CD8-positive, alpha-beta memory T cell (primary cell): ENCODE measurements around the gene SEC16B. TPM values are rescaled to one million over a fixed set of nuclear protein-coding genes. Genes with fewer than 3 reads are reported as not detected.
A peak's percentile ranks its signal among the peaks of the same experiment; 100 is the strongest.

Experiments
- CTCF ChIA-PET: fragments of 350-600 bp; sonication (Branson Sonifier 250); formaldehyde crosslinking; loops from one replicate; lab custom pipeline; 2021; ENCODE audit warnings: antibody characterized with exemption; lab: Charles Lee
- POLR2A ChIA-PET: fragments of 350-600 bp; sonication (Branson Sonifier 250); formaldehyde crosslinking; loops from one replicate; lab custom pipeline; 2021; ENCODE audit warnings: antibody characterized with exemption; lab: Charles Lee
- DNase-seq, 5 donors: peaks; one replicate each; pipeline versions ENCODE4 v3.0.0 to v3.0.0-alpha.2; 2020 to 2022; ENCODE audit warnings: mixed read lengths in 1 of 5
- H3K27ac ChIP-seq: one replicate; pipeline ENCODE4 v1.7.0; 2013; ENCODE audit warnings: low read depth, mild to moderate bottlenecking, low read length, moderate library complexity
- H3K27me3 ChIP-seq: 2 replicates; pipeline ENCODE4 v1.7.0; 2013; ENCODE audit warnings: low read length, mild to moderate bottlenecking; ENCODE audit not compliant: insufficient read depth, poor library complexity, severe bottlenecking
- H3K36me3 ChIP-seq: 2 replicates; pipeline ENCODE4 v1.7.0; 2013; ENCODE audit warnings: mild to moderate bottlenecking, low read length, moderate library complexity; ENCODE audit not compliant: insufficient read depth
- H3K4me1 ChIP-seq: 2 replicates; pipeline ENCODE4 v1.7.0; 2013; ENCODE audit warnings: mild to moderate bottlenecking, low read length, moderate library complexity; ENCODE audit not compliant: insufficient read depth
- H3K4me3 ChIP-seq: 2 replicates; pipeline ENCODE4 v1.7.0; 2013; ENCODE audit warnings: mild to moderate bottlenecking, low read length
- H3K9me3 ChIP-seq: 2 replicates; pipeline ENCODE4 v1.7.0; 2013; ENCODE audit warnings: mild to moderate bottlenecking, low read length
- H3K27ac Mint-ChIP-seq, 8 donors: one replicate each; pipeline ENCODE4 v1.8.0; 2020 to 2021; ENCODE audit warnings: mixed read lengths in 8 of 8, mild to moderate bottlenecking in 6 of 8, inconsistent platforms in 3 of 8, moderate library complexity in 3 of 8
- H3K27me3 Mint-ChIP-seq, 2 donors: one replicate each; pipeline ENCODE4 v1.8.0; 2020 to 2021; ENCODE audit warnings: mixed read lengths in 2 of 2, mild to moderate bottlenecking in 1 of 2, moderate library complexity in 1 of 2
- H3K36me3 Mint-ChIP-seq, 3 donors: one replicate each; pipeline ENCODE4 v1.8.0; 2020 to 2021; ENCODE audit warnings: mixed read lengths in 3 of 3, inconsistent platforms in 1 of 3, mild to moderate bottlenecking in 1 of 3
- H3K4me1 Mint-ChIP-seq, 3 donors: one replicate each; pipeline ENCODE4 v1.8.0; 2020 to 2021; ENCODE audit warnings: mixed read lengths in 3 of 3, inconsistent platforms in 1 of 3, mild to moderate bottlenecking in 1 of 3
- H3K4me3 Mint-ChIP-seq, 7 donors: one replicate each; pipeline ENCODE4 v1.8.0; 2020 to 2021; ENCODE audit warnings: mixed read lengths in 7 of 7, mild to moderate bottlenecking in 6 of 7, moderate library complexity in 4 of 7, inconsistent platforms in 2 of 7
- H3K9me3 Mint-ChIP-seq, 5 donors: one replicate each; pipeline ENCODE4 v1.8.0; 2020 to 2022; ENCODE audit warnings: mixed read lengths in 5 of 5, mild to moderate bottlenecking in 3 of 5, moderate library complexity in 2 of 5, inconsistent platforms in 1 of 5
- polyA plus RNA-seq: library from polyadenylated mRNA; unstranded; fragments of 300-500 nt; fragmentation: Illumina TruSeq; gene quantifications from one replicate; pipeline ENCODE4 v1.2.3, GENCODE V29; 2021
- total RNA-seq, 2 experiments: library from RNA; stranded (reverse); gene quantifications; one replicate each; pipeline ENCODE4 v1.2.3, GENCODE V29; 2021

Gene SEC16B, protein sequence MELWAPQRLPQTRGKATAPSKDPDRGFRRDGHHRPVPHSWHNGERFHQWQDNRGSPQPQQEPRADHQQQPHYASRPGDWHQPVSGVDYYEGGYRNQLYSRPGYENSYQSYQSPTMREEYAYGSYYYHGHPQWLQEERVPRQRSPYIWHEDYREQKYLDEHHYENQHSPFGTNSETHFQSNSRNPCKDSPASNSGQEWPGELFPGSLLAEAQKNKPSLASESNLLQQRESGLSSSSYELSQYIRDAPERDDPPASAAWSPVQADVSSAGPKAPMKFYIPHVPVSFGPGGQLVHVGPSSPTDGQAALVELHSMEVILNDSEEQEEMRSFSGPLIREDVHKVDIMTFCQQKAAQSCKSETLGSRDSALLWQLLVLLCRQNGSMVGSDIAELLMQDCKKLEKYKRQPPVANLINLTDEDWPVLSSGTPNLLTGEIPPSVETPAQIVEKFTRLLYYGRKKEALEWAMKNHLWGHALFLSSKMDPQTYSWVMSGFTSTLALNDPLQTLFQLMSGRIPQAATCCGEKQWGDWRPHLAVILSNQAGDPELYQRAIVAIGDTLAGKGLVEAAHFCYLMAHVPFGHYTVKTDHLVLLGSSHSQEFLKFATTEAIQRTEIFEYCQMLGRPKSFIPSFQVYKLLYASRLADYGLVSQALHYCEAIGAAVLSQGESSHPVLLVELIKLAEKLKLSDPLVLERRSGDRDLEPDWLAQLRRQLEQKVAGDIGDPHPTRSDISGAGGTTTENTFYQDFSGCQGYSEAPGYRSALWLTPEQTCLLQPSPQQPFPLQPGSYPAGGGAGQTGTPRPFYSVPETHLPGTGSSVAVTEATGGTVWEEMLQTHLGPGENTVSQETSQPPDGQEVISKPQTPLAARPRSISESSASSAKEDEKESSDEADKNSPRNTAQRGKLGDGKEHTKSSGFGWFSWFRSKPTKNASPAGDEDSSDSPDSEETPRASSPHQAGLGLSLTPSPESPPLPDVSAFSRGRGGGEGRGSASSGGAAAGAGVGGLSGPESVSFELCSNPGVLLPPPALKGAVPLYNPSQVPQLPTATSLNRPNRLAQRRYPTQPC
- total RNA-seq (not detected), polyA plus RNA-seq (not detected)

DNA sequence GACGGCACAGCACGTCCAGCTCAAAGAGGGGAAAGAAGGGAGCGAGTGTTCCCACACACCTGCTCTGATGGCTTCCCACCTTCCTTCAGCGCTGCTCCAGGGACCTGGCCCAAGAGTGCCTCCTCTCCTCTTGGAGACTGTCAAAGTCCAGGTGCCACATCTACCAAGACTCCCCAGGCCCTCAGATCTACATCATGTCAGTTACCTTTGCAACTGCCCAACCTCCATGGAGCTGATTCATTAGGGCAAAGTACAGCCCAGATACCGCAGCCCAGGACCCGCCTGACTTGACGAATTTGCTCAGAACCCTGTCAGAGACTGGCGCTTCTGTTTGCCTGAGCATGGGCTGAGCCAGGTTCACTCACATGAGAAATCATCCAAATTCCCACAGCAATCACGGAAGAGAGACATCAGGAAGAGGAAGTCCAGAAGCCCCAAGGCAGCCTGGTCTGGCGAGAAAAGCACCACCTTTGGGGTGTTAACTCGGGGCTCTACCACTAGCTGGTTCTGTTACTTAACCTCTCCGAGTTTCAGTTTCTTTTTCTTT lies at the start of gene SEC16B:
SEC16B (minus strand) TSS at position 234 of the 547 bp plus-strand sequence. CDS start 2,077 bp downstream, outside the sequence.
- Histone ChIP-seq H3K4me3 (no peak within 1 kb of the TSS), H3K27ac (no peak within 1 kb of the TSS), H3K36me3 (no peaks in the 10 kb centered on the region), H3K4me1 (no peaks in the 10 kb centered on the region), H3K27me3 (no peaks in the 10 kb centered on the region), H3K9me3 (no peaks in the 10 kb centered on the region)
- H3K36me3 Mint-ChIP-seq = no peaks in the 10 kb centered on the region
- H3K4me3 Mint-ChIP-seq = no peak within 1 kb of the TSS
- peaks cover 0 to 2% of the 10 kb centered on the region in 2 donors for H3K27me3 Mint-ChIP-seq
- H3K27ac Mint-ChIP-seq = peak within 1 kb of the TSS in 1 of 8 donors; percentile 14
- peaks cover 0 to 10% (median 6%) of the 10 kb centered on the region in 5 donors for H3K9me3 Mint-ChIP-seq
- H3K4me1 Mint-ChIP-seq = no peaks in the 10 kb centered on the region
- DNase-seq = no peak
- POLR2A ChIA-PET = no interaction called here
- CTCF ChIA-PET = no interaction called here

DNA sequence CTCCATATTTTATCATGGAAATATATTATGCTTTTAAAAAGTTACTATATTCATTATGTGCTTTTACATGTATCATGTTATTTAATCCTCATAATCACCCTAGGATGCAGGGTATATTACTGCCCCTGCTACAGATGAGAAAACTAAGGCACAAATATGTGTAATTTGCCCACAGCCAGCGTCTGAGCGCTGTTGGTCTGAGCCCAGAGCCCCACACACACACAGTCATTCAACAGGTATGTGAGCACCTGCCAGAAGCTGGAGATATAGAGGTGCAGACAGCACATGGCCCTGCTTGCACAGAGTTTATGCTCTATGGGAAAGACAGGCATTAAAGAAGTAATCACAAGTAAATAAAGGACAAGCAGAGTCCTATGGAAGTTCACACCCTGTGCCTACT lies 49.8 kb upstream of the SEC16B start:
- H3K36me3 Mint-ChIP-seq = no peaks in the 10 kb centered on the region
- H3K27ac ChIP-seq = no peak overlapping the region
- no peaks in the 10 kb centered on the region for H3K36me3 ChIP-seq
- no peak overlapping the region for H3K27ac Mint-ChIP-seq
- no peak for DNase-seq
- no peaks in the 10 kb centered on the region for H3K27me3 ChIP-seq
- ChIA-PET CTCF (no interaction called here), POLR2A (no interaction called here)
- no peaks in the 10 kb centered on the region for H3K4me1 ChIP-seq
- H3K4me1 Mint-ChIP-seq = no peaks in the 10 kb centered on the region
- peaks cover 0 to 13% (median 8%) of the 10 kb centered on the region in 5 donors for H3K9me3 Mint-ChIP-seq
- H3K27me3 Mint-ChIP-seq = peaks cover 0 to 4% of the 10 kb centered on the region in 2 donors
- no peaks in the 10 kb centered on the region for H3K9me3 ChIP-seq
- H3K4me3 ChIP-seq = no peak overlapping the region
- H3K4me3 Mint-ChIP-seq = no peak overlapping the region

DNA sequence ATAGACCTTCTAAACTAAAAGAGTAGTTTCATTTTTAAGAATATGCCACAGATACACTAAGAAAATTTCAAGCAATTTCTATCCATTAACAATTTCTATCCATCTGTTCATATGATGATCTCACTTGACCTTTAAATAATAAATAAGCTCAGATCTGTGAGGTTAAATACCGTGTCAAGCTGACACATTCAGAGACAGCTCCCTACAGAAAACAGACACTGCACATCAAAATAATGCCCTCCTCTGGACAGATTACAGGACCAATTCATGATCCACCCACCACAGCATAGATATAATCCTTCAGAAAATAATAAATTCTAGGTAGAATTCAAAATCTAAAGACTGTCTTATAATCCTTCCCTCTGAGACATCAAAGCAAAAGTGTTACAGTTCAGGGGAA lies 49.4 kb upstream of the SEC16B start:
- H3K4me3 ChIP-seq = no peak overlapping the region
- H3K36me3 ChIP-seq = no peaks in the 10 kb centered on the region
- Mint-ChIP-seq H3K27ac (no peak overlapping the region), H3K4me3 (no peak overlapping the region), H3K4me1 (no peaks in the 10 kb centered on the region), H3K9me3 (peaks cover 0 to 13% (median 8%) of the 10 kb centered on the region in 5 donors), H3K36me3 (no peaks in the 10 kb centered on the region), H3K27me3 (peaks cover 0 to 4% of the 10 kb centered on the region in 2 donors)
- no peak overlapping the region for H3K27ac ChIP-seq
- DNase-seq = no peak
- no peaks in the 10 kb centered on the region for H3K4me1 ChIP-seq
- CTCF ChIA-PET = no interaction called here
- no peaks in the 10 kb centered on the region for H3K27me3 ChIP-seq
- H3K9me3 ChIP-seq = no peaks in the 10 kb centered on the region
- POLR2A ChIA-PET = no interaction called here

DNA sequence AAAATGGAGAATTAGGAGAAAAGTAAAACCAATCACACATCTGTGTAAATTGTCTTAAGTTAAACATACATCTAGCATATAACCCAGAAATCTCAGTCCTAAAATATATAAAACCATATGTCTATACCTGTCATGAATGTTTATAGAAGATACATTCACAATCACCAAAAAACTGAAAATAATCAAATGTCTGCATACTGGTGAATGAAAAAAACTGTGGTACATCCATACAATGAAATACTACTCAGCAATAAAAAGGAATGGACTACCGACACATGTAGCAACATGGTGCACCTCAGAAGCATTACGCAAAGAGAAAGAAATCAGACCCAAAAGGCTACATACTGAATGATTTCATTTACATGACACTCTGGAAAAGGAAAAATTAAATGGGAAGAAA lies 47.7 kb upstream of the SEC16B start:
- no peaks in the 10 kb centered on the region for H3K4me1 Mint-ChIP-seq
- Histone ChIP-seq H3K27me3 (no peaks in the 10 kb centered on the region), H3K9me3 (no peaks in the 10 kb centered on the region), H3K36me3 (no peaks in the 10 kb centered on the region), H3K4me3 (no peak overlapping the region), H3K4me1 (no peaks in the 10 kb centered on the region), H3K27ac (no peak overlapping the region)
- H3K4me3 Mint-ChIP-seq = no peak overlapping the region
- H3K27me3 Mint-ChIP-seq = peaks cover 0 to 4% of the 10 kb centered on the region in 2 donors
- no peak overlapping the region for H3K27ac Mint-ChIP-seq
- CTCF ChIA-PET = no interaction called here
- POLR2A ChIA-PET = no interaction called here
- no peak for DNase-seq
- no peaks in the 10 kb centered on the region for H3K36me3 Mint-ChIP-seq
- peaks cover 0 to 9% (median 8%) of the 10 kb centered on the region in 5 donors for H3K9me3 Mint-ChIP-seq

DNA sequence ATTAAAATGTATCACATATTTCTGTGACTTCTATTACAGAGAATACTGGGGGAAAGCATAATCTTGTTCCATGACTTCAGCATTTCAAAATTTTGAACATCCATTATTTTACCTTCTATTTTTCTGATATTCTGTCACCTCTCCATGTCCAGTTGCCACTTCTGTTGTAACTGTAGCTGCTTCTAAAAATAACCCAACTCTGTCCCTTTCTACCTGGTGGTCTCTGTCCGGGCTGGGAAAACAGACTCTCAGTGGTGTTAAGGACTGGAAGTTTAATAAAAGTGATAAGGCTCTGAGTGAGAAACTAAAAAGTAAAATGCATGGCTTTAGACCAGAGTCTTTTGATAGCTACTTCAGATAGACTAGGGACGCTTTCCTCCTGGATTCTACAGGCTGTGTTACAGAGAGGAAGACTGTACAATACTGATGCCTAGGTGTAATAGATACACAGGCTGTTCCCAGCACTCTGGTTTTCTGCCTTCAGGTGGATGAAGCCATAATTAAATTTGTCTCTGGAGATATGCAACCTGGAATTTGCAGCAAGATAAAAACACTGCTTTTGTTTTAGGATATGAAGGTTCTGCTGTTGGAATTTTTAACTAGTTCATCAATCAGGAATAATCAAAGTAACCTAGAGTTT lies 42.1 kb upstream of the SEC16B start:
- no peaks in the 10 kb centered on the region for H3K4me1 Mint-ChIP-seq
- no peak overlapping the region for H3K4me3 ChIP-seq
- H3K36me3 Mint-ChIP-seq = no peaks in the 10 kb centered on the region
- no peak overlapping the region for H3K27ac ChIP-seq
- H3K9me3 Mint-ChIP-seq = peaks cover 0 to 2% (median 0%) of the 10 kb centered on the region in 5 donors
- no peaks in the 10 kb centered on the region for H3K36me3 ChIP-seq
- ChIA-PET CTCF (no interaction called here), POLR2A (no interaction called here)
- H3K4me1 ChIP-seq = no peaks in the 10 kb centered on the region
- H3K27me3 Mint-ChIP-seq = no peaks in the 10 kb centered on the region
- no peaks in the 10 kb centered on the region for H3K27me3 ChIP-seq
- no peak overlapping the region for H3K4me3 Mint-ChIP-seq
- no peak overlapping the region for H3K27ac Mint-ChIP-seq
- no peaks in the 10 kb centered on the region for H3K9me3 ChIP-seq
- no peak for DNase-seq

DNA sequence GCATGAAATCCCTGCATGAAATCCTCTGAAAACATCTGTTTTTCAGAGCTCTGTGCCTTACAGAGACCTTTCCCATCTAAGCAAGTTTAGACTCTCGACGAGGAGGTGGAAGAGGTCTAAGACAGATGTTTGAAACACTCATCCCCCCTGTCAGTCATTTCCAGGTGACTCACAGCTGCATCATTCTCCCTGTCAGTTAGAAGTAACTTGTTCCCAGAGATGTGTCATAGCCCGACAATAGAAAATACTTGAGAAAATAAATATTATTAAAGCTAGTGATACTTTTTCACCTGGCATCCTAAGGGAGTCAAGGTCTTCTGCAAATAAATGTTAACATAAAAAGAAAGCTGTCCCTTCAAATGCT lies 41.6 kb upstream of the SEC16B start:
- POLR2A ChIA-PET = no interaction called here
- no peak for DNase-seq
- H3K36me3 Mint-ChIP-seq = no peaks in the 10 kb centered on the region
- no peaks in the 10 kb centered on the region for H3K4me1 ChIP-seq
- H3K4me3 ChIP-seq = no peak overlapping the region
- H3K9me3 Mint-ChIP-seq = peaks cover 0 to 2% (median 0%) of the 10 kb centered on the region in 5 donors
- H3K27ac Mint-ChIP-seq = no peak overlapping the region
- CTCF ChIA-PET = no interaction called here
- H3K36me3 ChIP-seq = no peaks in the 10 kb centered on the region
- no peak overlapping the region for H3K4me3 Mint-ChIP-seq
- H3K27ac ChIP-seq = no peak overlapping the region
- no peaks in the 10 kb centered on the region for H3K27me3 ChIP-seq
- H3K9me3 ChIP-seq = no peaks in the 10 kb centered on the region
- H3K27me3 Mint-ChIP-seq = no peaks in the 10 kb centered on the region
- no peaks in the 10 kb centered on the region for H3K4me1 Mint-ChIP-seq

DNA sequence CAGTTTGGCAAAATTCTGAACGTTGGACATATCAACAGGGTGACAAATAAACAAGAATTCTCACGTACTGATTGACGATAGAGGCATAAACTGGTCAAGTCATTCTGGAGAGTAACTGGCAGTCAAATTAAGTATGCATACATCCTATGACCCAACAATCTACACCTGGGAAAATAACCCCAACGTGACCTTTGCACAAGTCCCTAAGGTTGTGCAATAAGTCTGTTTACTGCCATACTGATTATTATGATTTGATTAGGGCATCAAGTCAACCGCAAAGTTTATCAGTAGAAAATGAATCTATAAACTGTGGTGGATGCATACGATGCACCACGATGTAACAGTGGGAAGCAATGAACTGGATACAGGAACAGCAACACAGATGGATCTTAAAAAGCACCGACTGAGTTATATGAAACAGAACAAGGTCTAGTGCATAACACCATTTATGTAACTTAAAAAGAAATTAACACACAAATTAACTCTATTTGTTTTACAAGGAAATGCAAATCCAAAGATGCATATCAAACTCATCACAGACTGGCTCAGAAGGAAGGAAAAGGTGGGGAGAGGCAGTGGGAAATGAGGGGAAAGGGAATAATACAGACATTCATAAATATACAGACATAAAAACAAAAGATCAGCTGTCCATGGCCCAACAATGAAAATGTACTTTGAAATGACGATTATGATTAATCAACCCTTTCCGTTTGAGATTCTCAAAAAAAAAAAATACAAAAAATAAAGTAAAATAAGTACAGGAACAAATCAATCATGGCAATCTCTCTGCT lies 41.0 kb upstream of the SEC16B start:
- CTCF ChIA-PET = no interaction called here
- Histone ChIP-seq H3K9me3 (no peaks in the 10 kb centered on the region), H3K27me3 (no peaks in the 10 kb centered on the region), H3K4me3 (no peak overlapping the region), H3K36me3 (no peaks in the 10 kb centered on the region), H3K4me1 (no peaks in the 10 kb centered on the region), H3K27ac (no peak overlapping the region)
- Mint-ChIP-seq H3K4me1 (no peaks in the 10 kb centered on the region), H3K36me3 (no peaks in the 10 kb centered on the region), H3K4me3 (no peak overlapping the region), H3K27me3 (no peaks in the 10 kb centered on the region), H3K9me3 (peaks cover 0 to 2% (median 0%) of the 10 kb centered on the region in 5 donors), H3K27ac (no peak overlapping the region)
- no peak for DNase-seq
- POLR2A ChIA-PET = no interaction called here
